Measurements from ENCODE around the gene RUNDC1. TPM values are rescaled to one million over a fixed set of nuclear protein-coding genes. Genes with fewer than 3 reads are reported as not detected.

RUNDC1 gene
- total and polyA plus RNA-seq, 2 of the 8 experiments (the other 6 are each of a cell fraction or from before 2014, with no cell fraction given), result 7.9 to 11.9 TPM

DNA sequence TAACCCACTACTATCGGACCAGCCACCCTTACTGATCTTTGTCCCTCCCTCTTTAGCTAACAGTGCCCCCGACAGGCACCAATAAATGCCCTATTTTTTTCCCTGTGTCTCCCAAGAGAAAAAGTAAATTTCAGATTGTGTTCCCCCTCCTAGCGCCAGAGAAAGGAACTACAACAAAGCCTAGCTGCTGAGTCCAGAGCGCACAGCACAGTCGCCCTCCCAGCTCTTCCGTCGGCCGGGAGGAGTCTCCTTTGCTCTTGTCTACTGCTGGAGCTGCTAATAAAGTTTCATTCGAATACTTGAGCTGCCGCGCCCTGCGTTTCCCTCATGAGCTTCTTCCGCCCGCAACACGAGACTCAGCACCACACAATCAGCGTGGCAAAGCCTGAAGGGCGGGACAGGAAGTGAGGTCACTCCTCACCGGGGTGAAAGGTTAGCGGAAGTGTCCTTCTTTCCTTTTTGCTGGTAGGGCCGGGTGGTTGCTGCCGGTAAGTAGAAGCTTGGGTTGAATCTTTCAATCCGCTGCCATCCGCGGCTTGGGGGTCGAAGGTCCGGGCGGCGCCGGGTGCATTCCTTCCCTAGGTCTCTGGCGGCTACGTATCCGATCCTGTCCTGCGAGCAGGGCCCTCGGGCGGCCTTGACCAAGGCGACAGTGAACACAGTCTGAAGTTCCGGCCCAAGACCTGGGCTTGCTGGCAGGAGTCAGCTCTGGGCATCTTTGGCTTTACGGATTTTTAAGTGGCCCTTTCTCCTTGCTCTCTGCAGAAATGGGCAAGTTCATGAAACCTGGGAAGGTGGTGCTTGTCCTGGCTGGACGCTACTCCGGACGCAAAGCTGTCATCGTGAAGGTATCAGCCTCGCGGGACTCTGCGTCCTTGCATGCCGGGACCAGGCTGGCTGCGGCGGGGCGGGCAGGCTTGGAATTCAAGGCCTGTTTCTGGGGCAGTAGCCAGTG lies 17.9 kb downstream of the RUNDC1 start, which contains the start of gene RPL27:
Gene RPL27 (plus strand): TSS at position 436 of the 955 bp plus-strand sequence. CDS start 332 bp downstream, at position 768.
- peak within 1 kb of the TSS; percentile 84 to 96 for H3K4me2 ChIP-seq (ENCODE audit: insufficient read depth in 1 of 2, low read depth in 2 of 2, low read length in 2 of 2)
- FAIRE-seq (peak; percentile 84), DNase-seq (ENCODE audit: low read depth in 1 of 2, low spot score in 2 of 2) (peak; percentile 93 to 99)
- H3K23ac ChIP-seq (ENCODE audit: insufficient read length), result no peak within 1 kb of the TSS
- H3K9me3 ChIP-seq (ENCODE audit: insufficient read depth in 2 of 2, low read depth in 1 of 2, low read length in 1 of 2), result no peaks in the 10 kb centered on the region
- peaks cover 11 to 20% of the 10 kb centered on the region in 2 experiments for H3K79me2 ChIP-seq (ENCODE audit: control insufficient read depth in 1 of 2, insufficient read depth in 2 of 2, low read length in 2 of 2)
- peak within 1 kb of the TSS; percentile 77 for H3K56ac ChIP-seq (replicated peaks; ENCODE audit: insufficient read length, low read depth, low read length)
- H3K36me3 ChIP-seq (ENCODE audit: control insufficient read depth in 2 of 4, insufficient read depth in 4 of 4, low read length in 3 of 4), result peaks cover 15 to 38% (median 31%) of the 10 kb centered on the region in 4 experiments
- H3K18ac ChIP-seq (ENCODE audit: extremely low read depth, low read length), result peak within 1 kb of the TSS; percentile 62; the same call in 1 of the 2 replicates
- H2BK12ac ChIP-seq (ENCODE audit: low read depth, low read length), result no peak within 1 kb of the TSS
- CTCF ChIA-PET (ENCODE audit: partially characterized antibody), result interaction anchor here (0.6 to 2.7 kb wide), 26 partner anchors 9 to 218 kb away, joined by 3 to 20 read pairs (median 4); partner anchors contain the start of genes IFI35, PTGES3L and WNK4
- peaks cover 4 to 6% of the 10 kb centered on the region in 2 experiments for H4K20me1 ChIP-seq (replicated peaks in 1 of 2; ENCODE audit: control insufficient read depth in 1 of 2, insufficient read depth in 2 of 2, low read length in 2 of 2)
- no peaks in the 10 kb centered on the region for H3K27me3 ChIP-seq (replicated peaks in 1 of 4; ENCODE audit: control insufficient read depth in 3 of 4, extremely low read depth in 1 of 4, insufficient read depth in 3 of 4, low read length in 3 of 4)
- H2BK5ac ChIP-seq (ENCODE audit: low read depth, low read length), result peak within 1 kb of the TSS; percentile 97
- H2BK120ac ChIP-seq (replicated peaks; ENCODE audit: low read depth, low read length), result no peak within 1 kb of the TSS
- peak within 1 kb of the TSS; percentile 5; the same call in 1 of the 2 replicates for H2AFZ ChIP-seq (ENCODE audit: low read length)
- peak within 1 kb of the TSS; percentile 30 for H4K5ac ChIP-seq (ENCODE audit: insufficient read length, low read depth, low read length)
- H2BK15ac ChIP-seq (ENCODE audit: low read length), result no peak within 1 kb of the TSS
- peak within 1 kb of the TSS; percentile 86 for H4K91ac ChIP-seq (replicated peaks; ENCODE audit: insufficient read length, low read length)
- no peak within 1 kb of the TSS for H3K14ac ChIP-seq (ENCODE audit: insufficient read length)
- peaks cover 3 to 12% (median 4%) of the 10 kb centered on the region in 4 experiments; a peak in 6 of 7 replicates for H3K4me1 ChIP-seq (replicated peaks in 1 of 4; ENCODE audit: control insufficient read depth in 3 of 4, insufficient read depth in 4 of 4, low read length in 3 of 4)
- peaks cover 2% of the 10 kb centered on the region; the same call in 1 of the 2 replicates for H3K79me1 ChIP-seq (ENCODE audit: low read depth, low read length)
- peak within 1 kb of the TSS; percentile 70 for H3K4ac ChIP-seq (replicated peaks; ENCODE audit: insufficient read length, low read depth, low read length)
- H2BK20ac ChIP-seq (ENCODE audit: low read length), result no peak within 1 kb of the TSS
- POLR2A ChIA-PET (ENCODE audit: partially characterized antibody), result interaction anchor here (0.6 to 8.2 kb wide), 66 partner anchors 9 to 1200 kb away, joined by 3 to 123 read pairs (median 4); partner anchors contain the start of genes AARSD1, BECN1, BRCA1 and IFI35
- peak within 1 kb of the TSS; percentile 83 to 100 (median 91) for H3K4me3 ChIP-seq (ENCODE audit: extremely low read depth in 1 of 4, insufficient read depth in 2 of 4, low read depth in 3 of 4, low read length in 4 of 4)
- H3K23me2 ChIP-seq (ENCODE audit: low read depth, low read length), result peaks cover 7% of the 10 kb centered on the region
- 2% methylated on average over 37 of the region's 49 CpGs; no CpG with 5 or more reads in 1 of the 2 experiments for WGBS, 2 experiments (ENCODE audit: extremely low coverage in 1 of 2, insufficient coverage in 1 of 2, insufficient read length in 1 of 2, insufficient replicate concordance in 2 of 2, low coverage in 1 of 2, low lambda C conversion rate in 2 of 2, missing lambda C conversion rate in 1 of 2)
- peak within 1 kb of the TSS; percentile 84 for H3K27ac ChIP-seq (ENCODE audit: low read depth, low read length)
- peak within 1 kb of the TSS; percentile 84 for H2AK5ac ChIP-seq (ENCODE audit: low read depth, low read length)
- H3K9ac ChIP-seq (replicated peaks in 1 of 4; ENCODE audit: extremely low read depth in 1 of 4, low read depth in 3 of 4, low read length in 3 of 4), result peak within 1 kb of the TSS; percentile 93 to 98 (median 96)
- H4K8ac ChIP-seq (ENCODE audit: extremely low read depth, insufficient read depth, low read length), result peak within 1 kb of the TSS; percentile 98
- TF ChIP-seq SAP30 (IDR thresholded peaks at IDR 0.05; ENCODE audit: insufficient read depth, insufficient replicate concordance, low read length) (peak; percentile 32), CBX5 (IDR thresholded peaks at IDR 0.05; ENCODE audit: low read depth, low read length) (no peak), SP1 (IDR thresholded peaks at IDR 0.05; ENCODE audit: low read depth, low read length) (peak; percentile 89), EZH2 (IDR thresholded peaks at IDR 0.05; ENCODE audit: low read depth, low read length, severe bottlenecking) (no peak), MAFK (IDR thresholded peaks at IDR 0.05; ENCODE audit: low read depth, low read length) (no peak), RFX5 (IDR thresholded peaks at IDR 0.05; ENCODE audit: borderline replicate concordance, low read depth, low read length) (peak; percentile 19; the same call in 1 of the 2 replicates)
- TF ChIP-seq, protein P1, sequence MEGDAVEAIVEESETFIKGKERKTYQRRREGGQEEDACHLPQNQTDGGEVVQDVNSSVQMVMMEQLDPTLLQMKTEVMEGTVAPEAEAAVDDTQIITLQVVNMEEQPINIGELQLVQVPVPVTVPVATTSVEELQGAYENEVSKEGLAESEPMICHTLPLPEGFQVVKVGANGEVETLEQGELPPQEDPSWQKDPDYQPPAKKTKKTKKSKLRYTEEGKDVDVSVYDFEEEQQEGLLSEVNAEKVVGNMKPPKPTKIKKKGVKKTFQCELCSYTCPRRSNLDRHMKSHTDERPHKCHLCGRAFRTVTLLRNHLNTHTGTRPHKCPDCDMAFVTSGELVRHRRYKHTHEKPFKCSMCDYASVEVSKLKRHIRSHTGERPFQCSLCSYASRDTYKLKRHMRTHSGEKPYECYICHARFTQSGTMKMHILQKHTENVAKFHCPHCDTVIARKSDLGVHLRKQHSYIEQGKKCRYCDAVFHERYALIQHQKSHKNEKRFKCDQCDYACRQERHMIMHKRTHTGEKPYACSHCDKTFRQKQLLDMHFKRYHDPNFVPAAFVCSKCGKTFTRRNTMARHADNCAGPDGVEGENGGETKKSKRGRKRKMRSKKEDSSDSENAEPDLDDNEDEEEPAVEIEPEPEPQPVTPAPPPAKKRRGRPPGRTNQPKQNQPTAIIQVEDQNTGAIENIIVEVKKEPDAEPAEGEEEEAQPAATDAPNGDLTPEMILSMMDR (IDR thresholded peaks at IDR 0.05; ENCODE audit: control extremely low read depth in 1 of 3, insufficient read depth in 1 of 3, low read depth in 1 of 3, low read length in 3 of 3), result peak; percentile 44 to 79 (median 70)
